ENCODE results near the gene WWOX. TPM values are rescaled to one million over a fixed set of nuclear protein-coding genes. Genes with fewer than 3 reads are reported as not detected.

WWOX gene
- total RNA-seq, 1 donor from 2014 or later, result 7.3 TPM

DNA sequence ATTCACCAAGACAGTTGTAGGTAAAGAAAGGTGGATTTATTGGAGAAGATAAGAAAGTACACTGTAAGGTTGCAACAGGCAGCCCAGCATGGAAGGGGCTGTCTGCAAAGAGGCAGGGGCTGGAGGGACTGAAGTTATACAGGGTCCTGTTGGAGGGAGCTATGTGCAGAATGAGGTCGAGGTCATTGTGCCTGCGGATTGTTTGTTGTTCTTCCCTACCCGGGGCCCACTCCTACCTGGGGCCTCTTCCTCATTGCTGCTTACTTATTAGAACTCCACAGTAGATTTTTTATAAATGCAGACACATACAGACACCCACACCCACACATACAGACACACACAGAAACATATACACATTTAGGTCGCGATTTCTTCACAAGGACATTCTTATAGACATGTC, 1034.8 kb downstream of the WWOX start:
- H3K36me3 ChIP-seq (ENCODE audit: insufficient read depth, low read length), result no peaks in the 10 kb centered on the region
- Mint-ChIP-seq H3K27me3 (ENCODE audit: low read depth, unreplicated experiment) (peaks cover 6% of the 10 kb centered on the region), H3K9me3 (ENCODE audit: unreplicated experiment) (peaks cover 8% of the 10 kb centered on the region), H3K4me3 (ENCODE audit: unreplicated experiment) (no peak overlapping the region), H3K27ac (ENCODE audit: unreplicated experiment) (no peak overlapping the region), H3K4me1 (ENCODE audit: low read depth, unreplicated experiment) (no peaks in the 10 kb centered on the region), H3K36me3 (ENCODE audit: low read depth, unreplicated experiment) (no peaks in the 10 kb centered on the region)
- no peak overlapping the region for H3K9ac ChIP-seq (ENCODE audit: low read length)
- no peaks in the 10 kb centered on the region for H4K20me1 ChIP-seq (ENCODE audit: insufficient read depth, low read length)
- no peak for FAIRE-seq
- H3K27ac ChIP-seq (ENCODE audit: low read depth, low read length), result no peak overlapping the region
- no peaks in the 10 kb centered on the region for H3K4me1 ChIP-seq (ENCODE audit: insufficient read depth, low read length)
- no peak overlapping the region for H2AFZ ChIP-seq (ENCODE audit: low read depth, low read length)
- TF ChIP-seq EZH2 (IDR thresholded peaks at IDR 0.05; ENCODE audit: insufficient read depth, low read length), result no peak
- TF ChIP-seq, protein P1, sequence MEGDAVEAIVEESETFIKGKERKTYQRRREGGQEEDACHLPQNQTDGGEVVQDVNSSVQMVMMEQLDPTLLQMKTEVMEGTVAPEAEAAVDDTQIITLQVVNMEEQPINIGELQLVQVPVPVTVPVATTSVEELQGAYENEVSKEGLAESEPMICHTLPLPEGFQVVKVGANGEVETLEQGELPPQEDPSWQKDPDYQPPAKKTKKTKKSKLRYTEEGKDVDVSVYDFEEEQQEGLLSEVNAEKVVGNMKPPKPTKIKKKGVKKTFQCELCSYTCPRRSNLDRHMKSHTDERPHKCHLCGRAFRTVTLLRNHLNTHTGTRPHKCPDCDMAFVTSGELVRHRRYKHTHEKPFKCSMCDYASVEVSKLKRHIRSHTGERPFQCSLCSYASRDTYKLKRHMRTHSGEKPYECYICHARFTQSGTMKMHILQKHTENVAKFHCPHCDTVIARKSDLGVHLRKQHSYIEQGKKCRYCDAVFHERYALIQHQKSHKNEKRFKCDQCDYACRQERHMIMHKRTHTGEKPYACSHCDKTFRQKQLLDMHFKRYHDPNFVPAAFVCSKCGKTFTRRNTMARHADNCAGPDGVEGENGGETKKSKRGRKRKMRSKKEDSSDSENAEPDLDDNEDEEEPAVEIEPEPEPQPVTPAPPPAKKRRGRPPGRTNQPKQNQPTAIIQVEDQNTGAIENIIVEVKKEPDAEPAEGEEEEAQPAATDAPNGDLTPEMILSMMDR (IDR thresholded peaks at IDR 0.05; ENCODE audit: insufficient read depth, low read depth, low read length), result no peak
- no peak overlapping the region for H3K4me2 ChIP-seq (ENCODE audit: low read length)
- no peaks in the 10 kb centered on the region for H3K79me2 ChIP-seq (ENCODE audit: insufficient read depth, low read length)
- no peak for DNase-seq (ENCODE audit: low read depth)
- H3K9me3 ChIP-seq (ENCODE audit: insufficient read depth, low read depth, low read length), result no peaks in the 10 kb centered on the region
- no peak overlapping the region for H3K4me3 ChIP-seq (ENCODE audit: insufficient read depth, low read depth, low read length)
- H3K27me3 ChIP-seq (ENCODE audit: insufficient read depth, low read length), result peaks cover 2% of the 10 kb centered on the region

DNA sequence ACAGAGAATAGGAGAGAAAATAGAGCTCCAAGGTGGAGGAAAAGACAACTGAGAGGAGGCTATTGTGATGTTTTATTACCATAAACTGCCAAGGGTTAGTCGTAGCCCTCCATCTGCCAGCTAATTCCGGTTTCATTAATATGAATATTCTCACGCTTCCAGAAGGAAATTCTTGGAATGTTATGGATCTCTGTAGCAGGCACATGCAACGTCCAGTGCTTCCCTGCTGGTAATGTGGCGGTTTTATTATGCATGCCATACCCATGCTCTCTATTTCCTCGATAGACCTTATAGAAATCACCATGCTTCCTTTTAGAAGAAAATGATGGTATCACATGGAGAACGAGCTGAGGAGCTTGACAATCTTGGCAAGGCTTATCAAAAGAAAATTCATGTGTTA, 1037.5 kb downstream of the WWOX start:
- no peak overlapping the region for H3K4me2 ChIP-seq (ENCODE audit: low read length)
- H3K27ac Mint-ChIP-seq (ENCODE audit: unreplicated experiment), result no peak overlapping the region
- H3K4me3 Mint-ChIP-seq (ENCODE audit: unreplicated experiment), result no peak overlapping the region
- H3K36me3 Mint-ChIP-seq (ENCODE audit: low read depth, unreplicated experiment), result no peaks in the 10 kb centered on the region
- H4K20me1 ChIP-seq (ENCODE audit: insufficient read depth, low read length), result no peaks in the 10 kb centered on the region
- H3K4me3 ChIP-seq (ENCODE audit: insufficient read depth, low read depth, low read length), result no peak overlapping the region
- no peak overlapping the region for H3K27ac ChIP-seq (ENCODE audit: low read depth, low read length)
- H3K9me3 Mint-ChIP-seq (ENCODE audit: unreplicated experiment), result no peaks in the 10 kb centered on the region
- DNase-seq (ENCODE audit: low read depth), result no peak
- no peak overlapping the region for H3K9ac ChIP-seq (ENCODE audit: low read length)
- H2AFZ ChIP-seq (ENCODE audit: low read depth, low read length), result no peak overlapping the region
- peaks cover 2% of the 10 kb centered on the region for H3K27me3 ChIP-seq (ENCODE audit: insufficient read depth, low read length)
- H3K4me1 ChIP-seq (ENCODE audit: insufficient read depth, low read length), result no peaks in the 10 kb centered on the region
- FAIRE-seq, result no peak
- H3K36me3 ChIP-seq (ENCODE audit: insufficient read depth, low read length), result no peaks in the 10 kb centered on the region
- TF ChIP-seq EZH2 (IDR thresholded peaks at IDR 0.05; ENCODE audit: insufficient read depth, low read length), result no peak
- TF ChIP-seq, protein P1 (IDR thresholded peaks at IDR 0.05; ENCODE audit: insufficient read depth, low read depth, low read length), result no peak
- no peaks in the 10 kb centered on the region for H3K79me2 ChIP-seq (ENCODE audit: insufficient read depth, low read length)
- no peaks in the 10 kb centered on the region for H3K4me1 Mint-ChIP-seq (ENCODE audit: low read depth, unreplicated experiment)
- H3K27me3 Mint-ChIP-seq (ENCODE audit: low read depth, unreplicated experiment), result peaks cover 10% of the 10 kb centered on the region
- H3K9me3 ChIP-seq (ENCODE audit: insufficient read depth, low read depth, low read length), result no peaks in the 10 kb centered on the region

DNA sequence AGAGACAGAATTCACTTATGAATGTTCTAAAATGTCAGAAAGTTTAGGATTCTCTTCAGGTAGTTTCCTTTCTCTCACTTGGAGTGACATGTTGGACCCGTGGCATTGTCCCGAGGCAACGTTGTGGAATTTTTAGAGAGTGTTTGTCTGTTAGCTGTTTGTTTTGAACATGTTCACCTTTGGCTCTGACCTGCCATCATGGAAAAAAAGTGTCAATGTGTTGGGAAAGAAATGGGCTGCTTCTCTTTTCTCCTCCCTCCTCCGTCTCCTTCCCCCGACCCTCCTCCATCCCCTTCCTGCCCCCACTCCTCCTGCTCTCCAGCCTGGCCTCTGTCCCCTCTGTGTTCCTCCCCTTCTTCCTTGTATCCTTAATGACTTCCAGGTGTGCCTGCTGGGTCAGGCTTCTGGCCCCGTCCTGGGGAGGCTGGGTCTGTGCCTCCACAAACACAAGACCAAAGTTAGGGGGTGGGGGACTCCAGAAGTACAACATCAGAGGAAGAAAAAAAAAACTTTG, 1038.0 kb downstream of the WWOX start:
- Mint-ChIP-seq H3K27ac (ENCODE audit: unreplicated experiment) (no peak overlapping the region), H3K4me3 (ENCODE audit: unreplicated experiment) (no peak overlapping the region), H3K36me3 (ENCODE audit: low read depth, unreplicated experiment) (no peaks in the 10 kb centered on the region), H3K27me3 (ENCODE audit: low read depth, unreplicated experiment) (peaks cover 10% of the 10 kb centered on the region), H3K9me3 (ENCODE audit: unreplicated experiment) (no peaks in the 10 kb centered on the region), H3K4me1 (ENCODE audit: low read depth, unreplicated experiment) (no peaks in the 10 kb centered on the region)
- Histone ChIP-seq H3K4me2 (ENCODE audit: low read length) (no peak overlapping the region), H3K4me3 (ENCODE audit: insufficient read depth, low read depth, low read length) (no peak overlapping the region), H2AFZ (ENCODE audit: low read depth, low read length) (no peak overlapping the region), H3K27me3 (ENCODE audit: insufficient read depth, low read length) (peaks cover 2% of the 10 kb centered on the region), H3K9me3 (ENCODE audit: insufficient read depth, low read depth, low read length) (no peaks in the 10 kb centered on the region), H3K4me1 (ENCODE audit: insufficient read depth, low read length) (no peaks in the 10 kb centered on the region), H3K9ac (ENCODE audit: low read length) (no peak overlapping the region), H3K27ac (ENCODE audit: low read depth, low read length) (no peak overlapping the region), H3K79me2 (ENCODE audit: insufficient read depth, low read length) (no peaks in the 10 kb centered on the region), H4K20me1 (ENCODE audit: insufficient read depth, low read length) (no peaks in the 10 kb centered on the region), H3K36me3 (ENCODE audit: insufficient read depth, low read length) (no peaks in the 10 kb centered on the region)
- DNase-seq (ENCODE audit: low read depth) (no peak), FAIRE-seq (no peak)
- no peak for TF ChIP-seq EZH2 (IDR thresholded peaks at IDR 0.05; ENCODE audit: insufficient read depth, low read length)
- TF ChIP-seq, protein P1 (IDR thresholded peaks at IDR 0.05; ENCODE audit: insufficient read depth, low read depth, low read length), result no peak
